Stimulated activated CD8-positive, alpha-beta memory T cell treated with anti-CD3 and anti-CD28 coated beads, Interleukin-15, amount 100 ng/mL, for 1 hour (primary cell): Measurements from ENCODE around the gene PYGB.
"Not testable (repeated sequence)": the region's sequence is repeated elsewhere in the genome, so short reads cannot be mapped to it uniquely, and the experiment has no call there.

Experiments
- DNase-seq: peaks from one replicate; pipeline ENCODE4 v3.0.0-alpha.2; 2020; ENCODE audit warnings: low read depth

Gene PYGB

GRCh38 chr20:25249198-25249931 is 1.5 kb downstream of the PYGB start:
- DNase-seq: no peak

- no peak for DNase-seq
Measured at GRCh38 chr20:25250508-25250907, 2.6 kb downstream of the PYGB start.

- no peak for DNase-seq
Measured at GRCh38 chr20:25251019-25251418, 3.1 kb downstream of the PYGB start.

GRCh38 chr20:25251558-25251957 is 3.7 kb downstream of the PYGB start:
- DNase-seq: no peak

- no peak for DNase-seq
Measured at GRCh38 chr20:25252230-25252651, 4.4 kb downstream of the PYGB start.

DNA sequence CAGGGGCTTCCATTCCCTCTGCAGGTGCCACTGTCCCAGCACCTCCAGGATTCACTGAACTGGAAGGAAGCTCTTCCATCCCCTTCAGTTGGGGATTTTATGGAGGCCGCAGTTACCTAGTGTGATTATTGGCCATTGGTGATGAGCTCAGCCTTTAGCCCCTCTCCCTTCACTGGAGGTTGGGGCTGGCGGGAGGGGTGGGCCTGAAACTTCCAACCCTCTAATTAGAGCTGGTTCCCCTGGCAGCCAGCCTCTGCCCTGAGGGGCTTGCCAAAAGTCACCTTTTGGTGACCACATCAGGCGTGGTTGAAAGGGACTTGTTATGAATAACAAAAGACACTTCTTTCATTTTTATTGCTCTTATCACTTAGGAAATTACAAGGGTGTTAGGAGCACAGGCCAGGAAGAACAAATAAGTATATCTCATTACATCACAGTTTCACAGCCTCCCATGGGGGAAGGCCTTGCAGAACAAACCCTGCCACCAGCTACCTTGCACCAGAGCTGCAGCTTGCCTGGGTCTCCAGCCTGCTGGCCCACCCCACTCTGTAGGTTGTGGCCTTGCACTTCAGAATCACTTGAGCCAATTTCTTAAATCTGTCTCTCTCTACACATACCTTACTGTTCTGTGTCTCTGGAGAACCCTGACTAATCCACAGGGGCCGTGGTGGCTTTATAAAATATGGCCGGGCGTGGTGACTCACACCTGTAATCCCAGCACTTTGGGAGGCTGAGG is 5.0 kb downstream of the PYGB start:
- DNase-seq: no peak

GRCh38 chr20:25253606-25254275 is 5.9 kb downstream of the PYGB start:
- DNase-seq: no peak

DNA sequence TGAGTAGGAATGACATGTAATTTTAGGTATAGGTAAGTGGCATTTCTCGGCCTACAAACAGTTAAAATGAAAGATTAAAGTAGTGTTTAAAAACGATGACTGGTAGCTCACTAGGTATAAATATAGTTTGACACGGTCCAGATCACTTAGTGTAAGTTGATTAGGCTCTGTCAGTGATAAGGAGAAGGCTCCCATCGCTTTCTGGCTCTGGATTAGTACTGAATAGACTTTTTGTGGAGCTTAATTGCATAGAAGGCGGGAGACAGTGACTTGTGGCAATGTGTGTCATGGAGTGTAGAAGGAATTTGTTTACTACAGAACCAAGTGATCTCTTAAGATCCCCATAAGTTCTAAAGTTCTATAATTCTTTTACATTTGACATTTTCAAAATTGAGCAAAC is 6.7 kb downstream of the PYGB start:
- no peak for DNase-seq

DNA sequence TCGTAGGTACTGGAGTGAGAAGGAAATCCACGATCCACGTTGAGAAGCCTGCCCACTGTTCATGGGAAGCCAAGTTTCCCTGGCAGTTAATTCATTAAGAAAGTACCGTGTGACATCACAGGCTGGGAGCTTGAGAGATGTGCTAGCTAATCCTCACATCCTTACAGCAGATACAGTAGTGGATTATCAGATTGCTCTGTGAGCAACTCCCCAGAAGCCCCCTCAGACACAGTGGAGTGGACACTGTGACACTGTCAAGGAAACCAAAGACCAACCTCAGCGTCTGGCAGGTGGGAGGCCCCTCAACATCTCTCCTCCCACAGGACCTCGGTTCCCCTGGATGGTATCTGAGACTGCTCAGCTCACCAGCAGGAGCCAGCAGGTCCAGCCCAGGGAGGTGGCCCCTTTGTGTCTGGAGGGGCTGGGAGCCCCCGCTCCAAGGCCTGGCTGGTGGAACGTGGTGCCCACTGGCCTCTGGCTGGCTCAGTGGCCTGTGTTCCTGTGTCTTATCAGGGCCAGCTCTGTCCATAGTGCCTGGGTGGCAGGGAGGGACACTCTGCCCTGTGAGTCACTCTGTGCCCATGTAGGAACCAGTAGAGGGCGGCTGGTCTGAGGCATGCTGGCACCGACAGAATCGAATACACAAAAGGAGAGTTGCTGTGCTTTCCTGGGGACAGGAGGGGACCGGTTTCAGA is 7.2 kb downstream of the PYGB start:
- no peak for DNase-seq

DNA sequence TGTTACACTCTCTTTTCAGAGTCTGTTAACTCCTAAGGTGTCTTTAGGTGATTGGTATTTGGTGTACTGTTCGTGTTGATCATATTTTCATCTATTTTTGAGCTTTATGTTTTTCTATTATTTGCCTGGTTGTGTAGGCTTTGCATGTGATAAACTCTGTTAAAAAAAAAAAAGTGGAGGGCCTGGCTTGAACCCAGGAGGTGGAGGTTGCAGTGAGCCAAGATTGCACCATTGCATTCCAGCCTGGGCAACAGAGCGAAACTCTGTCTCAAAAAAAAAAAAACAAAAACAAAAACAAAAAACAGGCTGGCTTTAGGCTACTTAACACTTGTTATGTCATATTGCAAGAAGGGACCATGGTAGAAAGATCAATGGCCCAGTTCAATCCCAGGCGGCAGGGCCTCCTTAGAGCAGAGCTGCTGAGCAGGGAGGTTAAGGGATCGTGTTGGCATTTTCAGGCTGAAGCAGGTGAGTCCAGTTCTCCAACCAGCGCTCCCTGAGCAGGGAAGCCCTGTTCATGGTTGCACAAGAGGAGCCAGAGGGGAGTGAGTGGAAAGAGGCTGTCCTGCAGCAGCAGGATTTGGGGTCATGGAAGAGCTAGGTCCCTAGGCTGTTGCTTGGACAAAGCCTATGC is 8.5 kb downstream of the PYGB start:
- DNase-seq: no peak

DNA sequence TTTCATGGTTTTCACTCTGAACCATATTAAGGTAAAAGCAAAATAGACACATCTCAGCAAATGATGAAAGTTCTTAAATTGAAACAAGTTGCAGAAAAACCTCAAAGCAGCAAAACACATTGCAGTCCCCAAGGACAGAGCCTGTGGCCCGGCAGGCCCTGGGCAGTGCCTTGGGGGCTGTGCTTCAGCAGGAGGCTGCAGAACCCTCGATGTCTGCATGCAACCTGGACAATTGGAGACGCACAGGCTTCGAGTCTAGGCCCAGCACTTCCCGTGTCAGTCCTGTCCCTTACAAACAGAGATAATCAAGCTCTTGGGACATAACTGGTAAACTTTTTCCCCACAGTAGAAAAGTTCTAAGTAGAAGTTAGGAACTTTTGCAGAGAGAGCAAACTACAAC is 9.2 kb downstream of the PYGB start:
- DNase-seq: no peak

DNA sequence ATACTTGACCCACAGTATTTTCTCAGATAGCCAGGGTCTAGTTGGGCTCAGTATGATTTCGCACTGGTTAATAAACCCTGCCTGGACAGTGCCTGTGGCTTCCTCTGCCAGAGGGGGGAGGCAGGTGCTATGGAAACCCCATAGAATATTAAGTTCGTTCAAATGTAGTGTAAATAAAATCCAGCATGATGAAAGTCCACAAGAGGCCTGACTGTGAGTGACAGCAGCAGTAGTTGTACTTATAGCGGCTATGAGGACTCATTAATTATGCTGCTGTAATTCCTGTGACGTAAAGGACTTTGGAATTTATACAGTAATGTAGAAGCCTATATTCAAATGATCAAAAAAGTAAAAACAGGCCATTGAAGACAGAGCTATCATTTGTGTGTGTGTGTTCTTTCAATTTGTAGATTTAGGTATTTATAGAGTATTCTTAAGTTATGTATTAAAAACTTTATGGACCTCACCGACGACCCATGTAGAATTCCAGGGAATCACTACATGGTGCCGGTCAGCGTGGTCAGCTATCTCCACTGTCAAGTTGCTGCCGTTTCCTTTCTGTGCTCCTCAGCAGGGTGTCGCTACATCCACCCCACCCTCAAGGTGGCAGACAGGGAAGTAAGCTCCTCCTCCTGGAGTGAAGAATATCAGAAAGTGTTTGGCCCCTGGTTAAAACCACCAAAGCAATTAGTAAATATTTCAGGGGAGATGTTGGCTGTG is 10.0 kb downstream of the PYGB start:
- DNase-seq: no peak

GRCh38 chr20:25258476-25258805 is 10.6 kb downstream of the PYGB start:
- no peak for DNase-seq

GRCh38 chr20:25258828-25259227 is 10.9 kb downstream of the PYGB start:
- no peak for DNase-seq

DNA sequence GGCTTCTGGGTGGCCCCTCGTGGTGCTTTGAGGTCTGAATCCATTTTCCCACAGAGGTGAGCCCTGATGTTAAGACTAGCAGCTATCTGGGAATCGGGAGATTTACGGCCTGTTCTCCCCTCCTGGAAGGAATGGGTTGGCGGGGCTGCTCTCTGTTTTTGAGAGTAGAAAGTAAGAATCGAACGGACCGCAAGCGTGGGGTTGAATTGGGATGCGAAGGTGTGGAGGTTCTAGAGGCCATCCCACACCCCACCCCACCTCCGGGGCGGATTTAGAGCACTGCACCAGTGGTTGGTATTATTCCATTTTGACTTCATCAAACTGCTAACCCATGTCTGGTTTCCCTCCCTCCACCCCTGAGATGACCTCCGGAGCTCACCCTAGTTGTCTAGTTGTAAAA is 11.5 kb downstream of the PYGB start:
- DNase-seq: no peak

DNA sequence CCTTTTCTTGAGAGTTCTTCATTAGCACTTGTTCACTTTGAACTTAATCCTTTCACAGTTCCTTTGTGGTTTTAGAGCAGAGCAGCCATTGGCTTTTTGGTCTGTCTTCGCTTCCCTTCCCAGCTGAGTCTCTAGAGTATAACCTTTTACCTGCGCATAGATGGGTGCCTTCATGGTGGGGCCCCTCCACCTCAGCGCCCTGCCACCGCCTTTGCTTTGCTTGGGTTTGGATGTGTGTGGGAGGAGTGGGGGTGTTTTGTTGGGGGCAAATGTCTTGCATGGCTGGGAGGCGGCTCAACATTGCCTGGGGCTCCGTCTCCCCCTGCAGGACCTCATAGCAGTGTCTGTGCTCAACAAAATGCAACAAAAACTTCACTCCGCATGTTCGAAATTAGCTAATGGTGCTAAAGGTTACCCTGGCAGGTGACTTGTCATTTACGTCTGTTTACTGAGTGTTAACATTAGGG is 11.9 kb downstream of the PYGB start:
- DNase-seq: no peak

GRCh38 chr20:25260770-25261437 is 13.0 kb downstream of the PYGB start:
- DNase-seq: not testable (repeated sequence)

GRCh38 chr20:25269057-25269832 is 21.4 kb downstream of the PYGB start:
- DNase-seq: no peak

- DNase-seq: no peak
Measured at GRCh38 chr20:25269833-25270170, 21.9 kb downstream of the PYGB start.

DNA sequence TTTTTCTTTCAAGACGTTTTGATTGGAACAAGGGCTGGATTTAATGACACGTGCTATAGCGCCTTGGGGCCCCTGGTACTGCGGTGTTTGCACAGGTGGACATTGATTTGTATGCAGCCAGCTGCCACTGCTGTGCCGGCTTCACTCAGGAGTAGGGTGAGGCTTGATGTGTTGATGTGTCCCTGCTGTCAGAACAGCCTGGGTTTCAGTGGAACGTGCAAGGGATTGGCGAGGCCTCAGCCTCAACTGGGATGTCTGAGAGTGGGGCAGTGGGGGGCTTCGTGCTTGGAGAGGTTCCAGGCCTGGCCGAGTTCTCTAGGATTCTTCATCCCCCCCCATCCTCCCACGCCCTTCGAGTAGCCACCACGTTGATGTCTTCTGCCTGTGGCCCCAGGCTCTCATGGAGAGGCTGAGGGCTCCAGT is 23.0 kb downstream of the PYGB start:
- DNase-seq: no peak
